Stimulated activated CD8-positive, alpha-beta memory T cell treated with anti-CD3 and anti-CD28 coated beads, Interleukin-4, amount 100 ng/mL, for 1 hour (primary cell): Measurements from ENCODE around the gene ACSF2.

Experiments used
- DNase-seq, 2 donors: peaks; one replicate each; pipeline ENCODE4 v3.0.0-alpha.2; 2020; ENCODE audit warnings: low read depth in 2 of 2, low spot score in 1 of 2

Gene ACSF2

GRCh38 chr17:50519141-50519834, 93.3 kb downstream of the ACSF2 start:
- no peak for DNase-seq

- no peak for DNase-seq
Observed at GRCh38 chr17:50520483-50520882, 94.5 kb downstream of the ACSF2 start.

- DNase-seq = no peak
Observed at GRCh38 chr17:50521514-50521913, 95.5 kb downstream of the ACSF2 start.

GRCh38 chr17:50522766-50523165, 96.7 kb downstream of the ACSF2 start:
- no peak for DNase-seq

- DNase-seq = no peak
Observed at GRCh38 chr17:50523208-50523607, 97.2 kb downstream of the ACSF2 start.
